HFFc6 (cell line): ENCODE data around the gene UNC5B. TPM values are rescaled to one million over a fixed set of nuclear protein-coding genes. Genes with fewer than 3 reads are reported as not detected.

Source experiments
- DNase-seq: peaks from one replicate; pipeline ENCODE4 v3.0.0-alpha.2; 2018
- H3K27ac Mint-ChIP-seq: 2 replicates; pipeline ENCODE4 v1.8.0; 2020; ENCODE audit warnings: mild to moderate bottlenecking, mixed read lengths
- H3K27me3 Mint-ChIP-seq: 2 replicates; pipeline ENCODE4 v1.8.0; 2021; ENCODE audit warnings: mild to moderate bottlenecking, moderate library complexity, mixed read lengths; ENCODE audit not compliant: insufficient read depth
- H3K36me3 Mint-ChIP-seq: 2 replicates; pipeline ENCODE4 v1.8.0; 2021; ENCODE audit warnings: low read depth, mixed read lengths
- H3K4me1 Mint-ChIP-seq: 2 replicates; pipeline ENCODE4 v1.8.0; 2020; ENCODE audit warnings: low read depth, mixed read lengths
- H3K4me3 Mint-ChIP-seq: 2 replicates; pipeline ENCODE4 v1.8.0; 2020; ENCODE audit warnings: mild to moderate bottlenecking, moderate library complexity, mixed read lengths
- H3K9me3 Mint-ChIP-seq: 2 replicates; pipeline ENCODE4 v1.8.0; 2020; ENCODE audit warnings: mild to moderate bottlenecking, mixed read lengths
- CTCF ChIP-seq: fragments of 200-600 bp; sonication (generic); IDR thresholded peaks from 2 replicates; pipeline ENCODE4 v1.5.0; 2021; ENCODE audit warnings: antibody characterized with exemption, mild to moderate bottlenecking
- total RNA-seq, 6 experiments: library from RNA; stranded (reverse); fragmentation: NEBNext Ultra II Directional; extraction: Animal tissue kit (Norgen Biotek cat#: 25700); gene quantifications; 2 replicates in 1 of 6; 3 replicates in 5 of 6; pipeline ENCODE4 v1.2.3, GENCODE V29; 2021

The UNC5B gene
- total RNA-seq, 6 experiments from 2014 or later: 5.2 to 11.6 (median 5.7) TPM

- 0 out of 2 replicates have a peak, but pooled peaks have one; percentile 7 for TF ChIP-seq CTCF
- no peak for DNase-seq
- Mint-ChIP-seq H3K27ac (peak overlapping the region; percentile 77; the same call in 1 of the 2 replicates), H3K27me3 (no peaks in the 10 kb centered on the region; the same call in 1 of the 2 replicates), H3K9me3 (no peaks in the 10 kb centered on the region), H3K4me3 (no peak overlapping the region), H3K4me1 (peaks cover 78% of the 10 kb centered on the region), H3K36me3 (no peaks in the 10 kb centered on the region)
These were observed 27.8 kb downstream of the UNC5B start for GRCh38 chr10:71239946-71240795.

- H3K4me3 Mint-ChIP-seq: peak overlapping the region; percentile 28; the same call in 1 of the 2 replicates
These were observed 28.9 kb downstream of the UNC5B start for GRCh38 chr10:71241114-71241829.

GRCh38 chr10:71241830-71242621, 29.7 kb downstream of the UNC5B start:
- Mint-ChIP-seq H3K9me3 (no peaks in the 10 kb centered on the region), H3K4me3 (no peak overlapping the region), H3K36me3 (no peaks in the 10 kb centered on the region), H3K4me1 (peaks cover 68% of the 10 kb centered on the region), H3K27me3 (no peaks in the 10 kb centered on the region; the same call in 1 of the 2 replicates), H3K27ac (peak overlapping the region; percentile 77)
- no peak for DNase-seq
- TF ChIP-seq CTCF: no peak

More at GRCh38 chr10:71241114-71241829, 28.9 kb downstream of the UNC5B start:
- Mint-ChIP-seq H3K9me3 (no peaks in the 10 kb centered on the region), H3K36me3 (no peaks in the 10 kb centered on the region), H3K27me3 (no peaks in the 10 kb centered on the region; the same call in 1 of the 2 replicates), H3K4me1 (peaks cover 68% of the 10 kb centered on the region), H3K27ac (peak overlapping the region; percentile 77)
- no peak for TF ChIP-seq CTCF
- DNase-seq: peak; percentile 89

- H3K4me1 Mint-ChIP-seq: peaks cover 65% of the 10 kb centered on the region
- no peak for TF ChIP-seq CTCF
- H3K36me3 Mint-ChIP-seq: no peaks in the 10 kb centered on the region
- no peak for DNase-seq
- H3K4me3 Mint-ChIP-seq: no peak overlapping the region
- H3K9me3 Mint-ChIP-seq: no peaks in the 10 kb centered on the region
- peak overlapping the region; percentile 77; the same call in 1 of the 2 replicates for H3K27ac Mint-ChIP-seq
- no peaks in the 10 kb centered on the region; the same call in 1 of the 2 replicates for H3K27me3 Mint-ChIP-seq
These were observed 30.2 kb downstream of the UNC5B start for GRCh38 chr10:71242622-71243009.

GRCh38 chr10:71243756-71244395, 31.5 kb downstream of the UNC5B start:
- TF ChIP-seq CTCF: no peak
- Mint-ChIP-seq H3K4me1 (peaks cover 55% of the 10 kb centered on the region), H3K27me3 (no peaks in the 10 kb centered on the region; the same call in 1 of the 2 replicates), H3K27ac (peak overlapping the region; percentile 91), H3K9me3 (no peaks in the 10 kb centered on the region), H3K36me3 (no peaks in the 10 kb centered on the region), H3K4me3 (peak overlapping the region; percentile 79)
- DNase-seq: peak; percentile 73
